Suprapubic skin (tissue), 4 donors: ENCODE data around the gene KATNA1.

Experiments used
- CTCF ChIP-seq, 2 donors: fragments of 200-600 bp in 1 of 2; fragments of 450-650 bp in 1 of 2; sonication (generic) in 1 of 2; IDR thresholded peaks; one replicate each; pipeline ENCODE4 v1.5.1; 2016 to 2019; ENCODE audit warnings: antibody characterized with exemption in 2 of 2, mild to moderate bottlenecking in 1 of 2, moderate library complexity in 1 of 2
- EP300 ChIP-seq: sonication (generic); formaldehyde crosslinking; IDR thresholded peaks from one replicate; pipeline ENCODE4 v1.6.1; 2017; ENCODE audit warnings: antibody characterized with exemption
- POLR2A ChIP-seq, 2 donors: fragments of 450-650 bp; IDR thresholded peaks; one replicate each; pipeline ENCODE4 v1.6.1; 2017; ENCODE audit warnings: antibody characterized with exemption in 2 of 2, mild to moderate bottlenecking in 2 of 2, moderate library complexity in 2 of 2
- POLR2AphosphoS5 ChIP-seq, 3 donors: sonication (generic); formaldehyde crosslinking; IDR thresholded peaks; one replicate each; pipeline ENCODE4 v1.6.1; 2017; ENCODE audit warnings: antibody characterized with exemption in 3 of 3

DNA sequence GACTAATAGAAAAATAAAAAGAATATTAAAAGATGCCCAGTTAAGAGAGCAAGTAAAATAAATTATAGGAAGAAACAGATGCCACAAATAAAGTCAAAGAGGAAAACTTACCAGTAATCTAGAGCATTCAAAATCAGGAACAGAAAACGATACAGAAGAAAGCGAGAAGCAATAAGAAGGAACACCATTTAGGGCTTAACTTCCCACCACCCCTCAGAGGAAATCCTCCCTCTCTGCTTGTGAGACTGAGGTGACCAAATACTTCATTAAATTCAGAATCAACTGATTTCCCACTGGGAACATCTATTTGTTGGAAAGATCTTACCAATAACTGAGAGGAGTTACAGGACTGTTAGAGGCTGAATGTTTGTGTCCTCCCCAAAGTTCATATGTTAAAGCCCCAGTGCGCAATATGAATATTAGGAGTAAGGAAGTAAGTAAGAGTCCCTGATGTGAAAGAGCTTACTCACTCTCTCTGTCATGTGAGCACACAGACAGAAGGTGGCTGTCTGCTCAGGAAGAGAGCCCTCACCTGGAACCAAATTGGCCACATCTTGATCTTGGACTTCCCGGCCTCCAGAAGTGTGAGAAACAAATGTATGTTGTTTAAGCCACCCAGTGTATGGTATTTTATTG, 19.5 kb downstream of the KATNA1 start:
- TF ChIP-seq CTCF (IDR thresholded peaks at IDR 0.05), result no peak
- TF ChIP-seq POLR2A (IDR thresholded peaks at IDR 0.05), result no peak
- TF ChIP-seq POLR2AphosphoS5 (IDR thresholded peaks at IDR 0.05), result no peak
- TF ChIP-seq EP300, result no peak
